HTR-8/SVneo (cell line): ENCODE results near the gene PPP2R3B.
"Not testable (repeated sequence)": the region's sequence is repeated elsewhere in the genome, so short reads cannot be mapped to it uniquely, and the experiment has no call there.

Source experiments
- DNase-seq: peaks from one replicate; pipeline ENCODE4 v3.0.0; 2011; ENCODE audit warnings: low spot score, mixed read lengths; ENCODE audit not compliant: insufficient read length
- FAIRE-seq: peaks from 2 replicates; lab custom pipeline; 2011; peaks lifted over from hg19 to GRCh38; lab: Jason Lieb, UNC

PPP2R3B gene

GRCh38 chrX:329291-329910 is 57.3 kb downstream of the PPP2R3B start:
- DNase-seq (no peak), FAIRE-seq (no peak)

GRCh38 chrX:327660-328126 is 59.0 kb downstream of the PPP2R3B start:
- FAIRE-seq, result no peak
- no peak for DNase-seq

- DNase-seq, FAIRE-seq: not testable (repeated sequence)
Measured at GRCh38 chrX:324664-325063, 62.0 kb downstream of the PPP2R3B start.

- FAIRE-seq, result no peak
- no peak for DNase-seq
Measured at GRCh38 chrX:323721-324628, 62.7 kb downstream of the PPP2R3B start.

- DNase-seq (no peak), FAIRE-seq (no peak)
Measured at GRCh38 chrX:320126-320783, 66.5 kb downstream of the PPP2R3B start.

GRCh38 chrX:319579-320125 is 67.1 kb downstream of the PPP2R3B start:
- FAIRE-seq (no peak), DNase-seq (no peak)

- DNase-seq, result peak; percentile 98
Measured at GRCh38 chrX:318739-319578, 67.7 kb downstream of the PPP2R3B start, which contains the start of gene GTPBP6. GTPBP6 (minus strand) TSS chrX:318796; CDS start chrX:318787, 9 bp downstream.

GRCh38 chrX:318068-318738 is 68.5 kb downstream of the PPP2R3B start:
- DNase-seq (peak; percentile 92), FAIRE-seq (no peak)

More at GRCh38 chrX:318739-319578, 67.7 kb downstream of the PPP2R3B start, which contains the start of gene GTPBP6:
- FAIRE-seq, result no peak

GRCh38 chrX:317424-318067 is 69.2 kb downstream of the PPP2R3B start:
- FAIRE-seq (no peak), DNase-seq (no peak)

GRCh38 chrX:316351-317325 is 70.1 kb downstream of the PPP2R3B start:
- FAIRE-seq, result no peak
- DNase-seq, result no peak

GRCh38 chrX:314781-315595 is 71.7 kb downstream of the PPP2R3B start:
- no peak for DNase-seq

GRCh38 chrX:314049-314448 is 72.7 kb downstream of the PPP2R3B start:
- DNase-seq, result no peak
- no peak for FAIRE-seq

More at GRCh38 chrX:314781-315595, 71.7 kb downstream of the PPP2R3B start:
- FAIRE-seq, result no peak

GRCh38 chrX:313546-313945 is 73.2 kb downstream of the PPP2R3B start:
- FAIRE-seq, result no peak

GRCh38 chrX:312621-313331 is 73.9 kb downstream of the PPP2R3B start:
- DNase-seq (no peak), FAIRE-seq (no peak)

More at GRCh38 chrX:313546-313945, 73.2 kb downstream of the PPP2R3B start:
- no peak for DNase-seq

GRCh38 chrX:311156-312129 is 75.3 kb downstream of the PPP2R3B start:
- no peak for DNase-seq
- FAIRE-seq, result no peak
